UCSD-AML1 (cell line): ENCODE results near the gene PPP2R3A.

Experiments
- DNase-seq: peaks from one replicate; lab custom pipeline; 2025; ENCODE audit not compliant: unreplicated experiment; lab: John Stamatoyannopoulos, UW

Gene PPP2R3A

GRCh38 chr3:136022529-136023263 is 57.2 kb downstream of the PPP2R3A start:
- DNase-seq = no peak

GRCh38 chr3:136023264-136023978 is 57.9 kb downstream of the PPP2R3A start:
- DNase-seq = no peak

GRCh38 chr3:136036306-136036705 is 70.8 kb downstream of the PPP2R3A start:
- DNase-seq = no peak

GRCh38 chr3:136038668-136039067 is 73.1 kb downstream of the PPP2R3A start:
- no peak for DNase-seq

GRCh38 chr3:136042608-136043221 is 77.2 kb downstream of the PPP2R3A start:
- no peak for DNase-seq

GRCh38 chr3:136044980-136045745 is 79.6 kb downstream of the PPP2R3A start:
- no peak for DNase-seq

- DNase-seq = no peak
Measured at GRCh38 chr3:136048068-136048467, 82.5 kb downstream of the PPP2R3A start.

- no peak for DNase-seq
Measured at GRCh38 chr3:136050250-136050649, 84.7 kb downstream of the PPP2R3A start.

GRCh38 chr3:136055491-136055890 is 90.0 kb downstream of the PPP2R3A start:
- DNase-seq = no peak

- no peak for DNase-seq
Measured at GRCh38 chr3:136067211-136067610, 101.7 kb downstream of the PPP2R3A start.

GRCh38 chr3:136068708-136069107 is 103.2 kb downstream of the PPP2R3A start:
- no peak for DNase-seq

- no peak for DNase-seq
Measured at GRCh38 chr3:136069933-136070332, 104.4 kb downstream of the PPP2R3A start.

- DNase-seq = no peak
Measured at GRCh38 chr3:136070334-136070733, 104.8 kb downstream of the PPP2R3A start.

- DNase-seq = no peak
Measured at GRCh38 chr3:136070953-136071949, 105.7 kb downstream of the PPP2R3A start.

GRCh38 chr3:136074546-136075170 is 109.1 kb downstream of the PPP2R3A start:
- no peak for DNase-seq

- peak; percentile 54 for DNase-seq
Measured at GRCh38 chr3:136075218-136075808, 109.8 kb downstream of the PPP2R3A start.

GRCh38 chr3:136075811-136076210 is 110.3 kb downstream of the PPP2R3A start:
- no peak for DNase-seq

GRCh38 chr3:136078421-136079364 is 113.2 kb downstream of the PPP2R3A start:
- DNase-seq = no peak
